GM19438 (cell line): ENCODE results near the gene ARHGEF11.
"Not testable (repeated sequence)": the region's sequence is repeated elsewhere in the genome, so short reads cannot be mapped to it uniquely, and the experiment has no call there.

Experiments
- ATAC-seq: cut with Tn5 transposase; IDR thresholded peaks from one replicate; pipeline ENCODE4 v1.9.1; 2021; ENCODE audit warnings: low read depth; ENCODE audit not compliant: unreplicated experiment

The ARHGEF11 gene

GRCh38 chr1:157045250-157046218 lies at the start of gene ARHGEF11:
Gene ARHGEF11, minus strand, starts transcription at chr1:157045742. Its CDS starts 1,412 bp downstream, at chr1:157044330.
- ATAC-seq: peak; percentile 77

- no peak for ATAC-seq
These were observed 49.5 kb upstream of the ARHGEF11 start for GRCh38 chr1:157095091-157095490.

- no peak for ATAC-seq
These were observed 47.3 kb upstream of the ARHGEF11 start for GRCh38 chr1:157092831-157093230.

GRCh38 chr1:157091668-157092273 lies 46.2 kb upstream of the ARHGEF11 start:
- no peak for ATAC-seq

- ATAC-seq: no peak
These were observed 45.6 kb upstream of the ARHGEF11 start for GRCh38 chr1:157091186-157091585.

GRCh38 chr1:157090771-157091170 lies 45.2 kb upstream of the ARHGEF11 start:
- ATAC-seq: no peak

GRCh38 chr1:157090196-157090647 lies 44.7 kb upstream of the ARHGEF11 start:
- ATAC-seq: no peak

GRCh38 chr1:157089789-157090188 lies 44.2 kb upstream of the ARHGEF11 start:
- no peak for ATAC-seq

GRCh38 chr1:157088607-157089006 lies 43.1 kb upstream of the ARHGEF11 start:
- ATAC-seq: no peak

GRCh38 chr1:157087030-157087429 lies 41.5 kb upstream of the ARHGEF11 start:
- no peak for ATAC-seq

GRCh38 chr1:157086299-157086698 lies 40.8 kb upstream of the ARHGEF11 start:
- no peak for ATAC-seq

- ATAC-seq: no peak
These were observed 39.9 kb upstream of the ARHGEF11 start for GRCh38 chr1:157085421-157085820.

- ATAC-seq: no peak
These were observed 39.2 kb upstream of the ARHGEF11 start for GRCh38 chr1:157084720-157085119.

- no peak for ATAC-seq
These were observed 36.2 kb upstream of the ARHGEF11 start for GRCh38 chr1:157081707-157082106.

GRCh38 chr1:157080714-157081113 lies 35.2 kb upstream of the ARHGEF11 start:
- ATAC-seq: no peak

GRCh38 chr1:157077394-157077793 lies 31.9 kb upstream of the ARHGEF11 start:
- no peak for ATAC-seq

- no peak for ATAC-seq
These were observed 28.6 kb upstream of the ARHGEF11 start for GRCh38 chr1:157073944-157074685.

GRCh38 chr1:157069601-157070000 lies 24.1 kb upstream of the ARHGEF11 start:
- ATAC-seq: no peak

- not testable (repeated sequence) for ATAC-seq
These were observed 13.7 kb upstream of the ARHGEF11 start for GRCh38 chr1:157059241-157059640.

GRCh38 chr1:157056269-157056668 lies 10.7 kb upstream of the ARHGEF11 start:
- ATAC-seq: no peak

GRCh38 chr1:157055729-157056128 lies 10.2 kb upstream of the ARHGEF11 start:
- not testable (repeated sequence) for ATAC-seq
